GDM1 (cell line): ENCODE data around the gene FNDC3B.
A peak's percentile ranks its signal among the peaks of the same experiment; 100 is the strongest.

Experiments
- DNase-seq: peaks from one replicate; lab custom pipeline; 2025; lab: John Stamatoyannopoulos, UW

FNDC3B gene

GRCh38 chr3:172073262-172073915 is 34.0 kb downstream of the FNDC3B start:
- DNase-seq = no peak

DNA sequence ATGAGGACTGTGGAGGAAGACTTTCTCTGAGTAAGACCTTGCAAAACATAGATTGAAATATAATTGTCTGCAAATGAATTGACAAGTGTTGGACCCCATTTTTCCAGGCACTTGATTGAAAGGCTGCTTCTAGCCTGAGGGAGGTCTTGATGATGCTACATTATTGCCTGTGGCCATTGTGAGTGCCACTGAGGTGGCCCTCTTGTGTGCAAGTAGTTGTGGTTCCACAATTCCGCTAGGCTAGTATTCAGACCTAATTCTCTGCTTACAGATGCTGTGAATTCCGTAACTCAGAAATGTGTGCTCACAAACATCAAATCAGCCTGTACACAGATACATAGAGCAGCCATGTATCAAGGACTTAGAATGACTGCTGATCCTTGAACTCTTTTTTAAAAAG is 34.7 kb downstream of the FNDC3B start:
- DNase-seq = no peak

DNA sequence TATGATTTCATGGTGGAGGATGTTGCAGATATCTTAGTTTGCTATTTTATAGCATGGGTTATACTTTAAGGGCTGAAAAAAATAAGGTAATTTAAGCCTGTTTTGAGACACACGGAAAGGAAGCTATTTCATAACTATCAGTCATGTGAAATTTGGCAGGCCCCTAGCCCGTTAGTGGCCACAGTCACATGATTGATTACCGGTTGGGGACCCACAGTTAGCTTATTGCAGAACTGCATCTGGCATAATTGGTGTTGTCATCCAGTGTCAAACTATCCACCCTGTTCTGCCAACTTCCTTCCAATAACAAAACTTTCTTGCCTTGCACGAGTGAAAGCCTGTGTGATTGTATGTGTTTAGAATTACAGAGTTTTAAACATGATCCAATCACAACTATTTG is 35.2 kb downstream of the FNDC3B start:
- DNase-seq = peak; percentile 44

- no peak for DNase-seq
Observed at GRCh38 chr3:172076212-172076611, 36.8 kb downstream of the FNDC3B start.

GRCh38 chr3:172077197-172077757 is 37.9 kb downstream of the FNDC3B start:
- DNase-seq = no peak

- DNase-seq = no peak
Observed at GRCh38 chr3:172078244-172078643, 38.9 kb downstream of the FNDC3B start.

GRCh38 chr3:172078721-172079120 is 39.3 kb downstream of the FNDC3B start:
- no peak for DNase-seq

GRCh38 chr3:172079326-172079976 is 40.1 kb downstream of the FNDC3B start:
- no peak for DNase-seq

DNA sequence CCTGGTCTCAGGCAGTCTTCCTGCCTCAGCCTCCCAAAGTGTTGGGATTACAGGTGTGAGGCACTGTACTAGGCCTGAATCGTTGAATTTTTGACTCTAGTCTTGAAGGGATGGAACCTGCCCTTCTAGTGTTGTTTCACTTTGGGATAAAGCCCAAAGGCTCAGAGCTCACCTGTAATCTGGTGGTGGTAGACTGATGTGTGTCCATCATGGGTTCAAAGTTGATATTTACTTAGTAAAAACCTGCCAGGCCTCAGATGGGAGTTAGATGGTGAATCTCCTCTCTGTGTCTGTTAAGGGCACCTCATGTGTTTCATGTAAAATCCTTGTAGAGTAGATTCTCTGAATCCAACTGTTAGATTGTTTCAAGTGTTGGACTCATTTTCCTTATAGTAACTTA is 41.1 kb downstream of the FNDC3B start:
- DNase-seq = no peak

DNA sequence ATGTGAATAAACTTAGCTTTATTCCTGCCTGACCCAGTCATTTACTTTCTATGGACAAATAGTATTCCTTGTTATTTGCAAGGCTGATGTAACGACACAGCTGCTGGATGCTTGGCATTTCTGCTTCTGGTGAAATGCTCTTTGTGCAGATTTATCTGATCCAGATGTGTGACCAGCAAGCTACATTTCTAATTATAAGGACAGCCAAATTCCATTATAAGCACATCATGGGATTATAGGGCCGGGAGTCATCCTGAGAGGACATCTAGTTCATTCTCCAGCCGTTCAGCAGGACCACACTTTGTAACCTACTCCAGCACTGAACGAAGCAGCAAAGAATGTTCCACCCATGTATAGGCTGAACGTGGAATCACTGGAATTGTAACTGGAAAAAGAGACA is 42.9 kb downstream of the FNDC3B start:
- DNase-seq = no peak

DNA sequence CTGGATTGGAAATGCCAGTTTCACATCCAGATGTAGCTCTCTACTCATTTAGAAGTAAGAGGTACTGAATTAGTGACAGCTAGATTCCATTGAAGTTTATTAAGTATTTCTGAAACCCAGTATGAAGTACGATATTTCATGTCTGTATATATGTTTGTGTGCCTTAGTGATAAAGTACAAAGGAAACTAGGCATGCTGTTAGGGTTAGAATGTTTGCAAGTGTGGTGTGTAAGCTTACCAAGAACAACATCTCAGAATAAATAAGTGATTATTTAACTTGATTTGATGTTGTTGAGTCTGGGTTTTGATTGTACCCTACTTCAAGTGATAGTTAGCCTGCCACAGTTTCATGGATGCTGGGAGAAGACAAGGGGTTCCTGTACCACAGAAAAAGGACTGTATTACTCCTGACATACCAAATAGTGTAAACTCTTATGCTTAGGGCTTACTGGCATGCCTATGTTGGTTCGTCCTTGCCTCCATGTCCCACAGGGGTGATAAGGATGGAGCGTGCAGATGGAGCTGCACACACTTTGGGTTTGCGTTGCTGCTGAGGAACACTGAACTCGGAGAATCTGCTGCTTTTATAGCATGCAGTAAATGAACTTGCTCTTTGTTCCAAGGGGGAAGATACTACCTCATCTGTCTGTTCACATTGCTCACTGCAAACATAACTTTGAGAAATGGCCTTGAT is 43.6 kb downstream of the FNDC3B start:
- DNase-seq = no peak

GRCh38 chr3:172083995-172084409 is 44.6 kb downstream of the FNDC3B start:
- DNase-seq = no peak

DNA sequence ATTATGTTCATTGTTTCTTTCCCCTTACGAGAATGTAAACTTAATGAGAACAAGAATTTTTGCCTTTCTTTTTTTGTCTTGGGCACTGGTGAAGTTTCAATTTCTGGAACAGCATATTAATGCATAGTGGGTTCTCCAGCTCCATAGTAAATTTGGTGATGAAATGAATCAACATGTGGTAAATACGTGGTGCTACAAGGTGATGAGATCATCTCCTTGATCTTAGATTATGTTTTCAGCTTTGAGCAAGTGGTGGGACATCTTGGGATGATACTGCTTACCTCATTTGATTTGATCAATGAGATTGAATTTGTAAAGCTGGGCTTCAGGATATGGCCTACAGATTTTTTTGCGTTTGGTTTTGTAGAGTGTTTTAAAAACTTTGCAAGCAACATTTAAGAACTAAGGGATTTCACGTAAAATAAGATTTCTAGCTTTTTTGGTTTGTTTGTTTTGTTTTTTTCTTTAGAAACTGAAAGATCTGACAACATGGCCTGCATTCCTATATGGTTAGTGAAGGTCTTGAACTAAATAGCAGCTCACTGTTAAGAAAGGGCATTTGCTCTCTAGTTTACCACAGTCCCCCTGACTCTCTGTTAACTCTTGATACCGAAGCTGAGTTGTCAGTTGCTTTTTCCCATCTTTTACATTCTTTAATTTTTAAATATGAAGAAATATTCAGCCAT is 45.6 kb downstream of the FNDC3B start:
- DNase-seq = no peak

DNA sequence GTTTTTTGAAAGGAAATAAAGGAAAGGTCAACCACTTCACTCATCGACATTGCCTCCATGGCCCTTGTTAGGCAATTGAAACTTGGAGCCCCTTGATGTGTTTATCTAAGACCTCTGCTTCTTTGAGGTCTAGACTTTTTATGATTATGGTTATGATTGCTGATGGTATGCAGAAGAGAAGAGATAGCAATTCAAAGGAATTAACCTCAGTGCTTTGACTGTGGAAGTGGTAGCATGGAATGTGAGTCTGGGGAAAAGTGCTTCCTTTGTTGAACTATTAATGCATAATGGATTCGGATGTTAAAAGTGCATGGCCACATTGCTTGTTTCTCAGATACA is 46.1 kb downstream of the FNDC3B start:
- DNase-seq = no peak

DNA sequence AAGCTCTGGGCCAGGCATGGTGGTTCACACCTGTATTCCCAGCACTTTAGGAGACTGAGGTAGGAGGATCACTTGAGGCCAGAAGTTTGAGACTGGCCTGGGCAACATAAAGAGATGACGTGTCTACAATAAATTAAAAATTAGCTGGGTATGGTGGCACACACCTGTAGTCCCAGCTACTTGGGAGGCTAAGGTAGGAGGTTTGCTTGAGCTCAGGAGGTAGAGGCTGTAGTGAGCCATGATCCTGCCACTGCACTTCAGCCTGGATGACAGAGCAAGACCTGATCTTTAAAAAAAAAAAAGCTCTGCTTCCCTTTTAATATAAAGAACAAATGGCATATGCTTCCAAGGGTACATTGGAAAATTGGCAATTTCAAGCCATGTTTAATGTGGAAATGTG is 46.7 kb downstream of the FNDC3B start:
- DNase-seq = no peak

- no peak for DNase-seq
Observed at GRCh38 chr3:172087198-172087597, 47.8 kb downstream of the FNDC3B start.

GRCh38 chr3:172087602-172088580 is 48.5 kb downstream of the FNDC3B start:
- no peak for DNase-seq

GRCh38 chr3:172089250-172089649 is 49.9 kb downstream of the FNDC3B start:
- DNase-seq = no peak

DNA sequence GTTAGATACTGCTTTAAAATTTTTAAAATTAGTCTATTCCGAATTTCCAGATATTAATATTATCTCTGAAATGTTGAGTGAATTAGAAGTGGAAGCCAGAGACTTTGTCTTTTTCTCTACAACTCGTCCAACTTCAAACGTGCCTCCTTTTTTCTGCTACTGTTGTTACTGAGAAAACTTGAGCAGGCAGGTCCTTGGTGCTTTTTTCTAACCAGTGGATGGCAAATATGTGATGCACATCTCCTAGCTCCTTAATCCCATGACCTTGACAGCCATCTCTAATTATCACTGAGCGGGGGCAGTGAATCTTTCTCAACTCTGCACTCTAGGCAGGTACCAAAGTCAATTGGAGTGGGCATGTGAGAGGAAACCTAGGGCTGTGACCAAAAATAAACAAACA is 50.7 kb downstream of the FNDC3B start:
- DNase-seq = no peak

GRCh38 chr3:172092658-172093057 is 53.3 kb downstream of the FNDC3B start:
- DNase-seq = no peak
